Dermis blood vessel endothelial cell (primary cell): ENCODE data around the gene LPP. TPM values are rescaled to one million over a fixed set of nuclear protein-coding genes. Genes with fewer than 3 reads are reported as not detected.
A peak's percentile ranks its signal among the peaks of the same experiment; 100 is the strongest.

Source experiments
- DNase-seq: peaks from one replicate; pipeline ENCODE4 v3.0.0; 2010
- total RNA-seq: library from RNA; depleted of rRNA; stranded (reverse); fragments of >200 nt; gene quantifications from 2 replicates; pipeline ENCODE4 v1.2.3, GENCODE V29; 2014

LPP gene
- total RNA-seq, 1 donor from 2014 or later = 45.8 TPM

- no peak for DNase-seq
Measured at GRCh38 chr3:188198001-188198400, 44.0 kb downstream of the LPP start.

GRCh38 chr3:188198760-188199327 is 44.9 kb downstream of the LPP start:
- DNase-seq = no peak

GRCh38 chr3:188199386-188199785 is 45.4 kb downstream of the LPP start:
- no peak for DNase-seq

- DNase-seq = no peak
Measured at GRCh38 chr3:188200481-188200880, 46.5 kb downstream of the LPP start.

DNA sequence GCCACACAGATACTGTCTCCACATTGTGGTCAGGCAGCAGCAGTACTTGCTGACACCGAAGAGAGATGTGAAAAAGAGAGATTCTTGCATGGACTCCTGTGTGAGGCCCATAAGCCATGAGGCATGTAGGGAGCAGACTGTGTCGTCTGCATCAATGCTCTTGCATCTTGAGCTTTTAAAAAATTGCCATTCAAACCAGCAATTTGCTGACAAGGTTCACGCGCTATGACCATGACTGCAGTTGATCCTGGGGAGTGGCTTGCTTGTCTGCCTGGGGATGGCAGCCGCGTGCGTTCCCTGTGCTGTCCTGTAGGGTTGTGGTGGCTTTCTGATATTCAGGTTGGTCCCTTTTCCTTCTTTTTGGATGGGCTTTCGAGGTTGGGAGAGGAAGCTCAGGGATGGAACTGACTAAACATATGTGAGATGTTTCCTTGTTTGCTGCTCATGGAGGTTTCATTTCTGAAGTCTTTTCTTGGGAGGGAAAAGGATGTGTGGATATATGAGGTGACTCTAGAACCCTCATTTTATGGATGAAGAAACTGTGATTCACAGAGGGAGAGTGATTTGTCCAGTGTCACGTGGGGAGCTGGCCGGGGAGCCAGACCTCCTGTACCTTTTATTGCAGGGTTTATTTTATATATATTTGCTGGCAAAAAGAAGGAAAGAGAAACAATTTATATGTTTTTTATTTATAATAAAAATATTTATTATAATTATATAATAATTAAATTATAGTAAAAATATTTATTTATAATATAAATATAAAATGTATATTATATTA is 48.6 kb downstream of the LPP start:
- no peak for DNase-seq

GRCh38 chr3:188204526-188204925 is 50.6 kb downstream of the LPP start:
- DNase-seq = peak; percentile 32

DNA sequence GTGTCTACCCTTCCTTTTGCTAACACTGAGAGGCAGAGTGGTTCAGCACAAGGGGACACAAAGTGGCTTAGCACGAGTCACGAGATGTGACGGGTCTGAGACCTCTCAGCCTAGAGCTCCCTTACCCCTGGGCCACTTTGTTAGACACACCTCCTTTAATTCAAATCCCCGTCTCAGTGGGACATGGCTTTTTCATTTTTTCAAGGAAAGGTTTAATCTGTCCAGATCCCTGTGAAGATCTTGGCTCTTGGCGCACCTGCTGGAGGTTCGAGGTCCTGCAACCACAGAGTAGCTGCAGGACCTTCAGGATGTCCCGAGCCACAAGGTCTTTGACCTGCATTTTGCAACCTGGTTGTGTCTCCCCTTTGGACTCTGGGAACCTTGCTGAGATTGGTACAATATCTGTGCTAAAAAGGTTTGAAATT is 52.0 kb downstream of the LPP start:
- no peak for DNase-seq

GRCh38 chr3:188206787-188207186 is 52.8 kb downstream of the LPP start:
- no peak for DNase-seq

GRCh38 chr3:188207941-188208515 is 54.1 kb downstream of the LPP start:
- DNase-seq = no peak

DNA sequence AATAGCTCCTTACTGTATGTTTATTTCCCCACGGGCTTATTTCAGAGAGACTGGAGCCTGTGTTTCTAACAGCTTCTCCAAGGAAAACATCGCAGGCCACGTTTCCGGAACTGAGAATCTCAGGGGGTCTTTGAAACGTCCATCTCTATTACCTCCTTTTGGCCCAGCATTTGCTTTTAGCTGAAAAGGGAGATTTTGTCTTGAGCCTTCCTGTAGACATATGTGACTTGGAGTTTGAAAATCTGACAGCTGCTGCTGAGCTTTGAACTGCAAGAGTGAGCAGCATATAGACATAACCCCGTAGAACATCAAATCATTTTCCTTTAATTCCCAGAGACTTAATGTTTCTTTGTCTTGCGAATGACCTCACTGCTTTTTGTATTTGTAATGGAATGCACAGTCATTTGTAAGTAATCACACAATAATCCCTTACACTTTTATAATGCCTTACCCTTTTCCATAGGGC is 54.6 kb downstream of the LPP start:
- no peak for DNase-seq

DNA sequence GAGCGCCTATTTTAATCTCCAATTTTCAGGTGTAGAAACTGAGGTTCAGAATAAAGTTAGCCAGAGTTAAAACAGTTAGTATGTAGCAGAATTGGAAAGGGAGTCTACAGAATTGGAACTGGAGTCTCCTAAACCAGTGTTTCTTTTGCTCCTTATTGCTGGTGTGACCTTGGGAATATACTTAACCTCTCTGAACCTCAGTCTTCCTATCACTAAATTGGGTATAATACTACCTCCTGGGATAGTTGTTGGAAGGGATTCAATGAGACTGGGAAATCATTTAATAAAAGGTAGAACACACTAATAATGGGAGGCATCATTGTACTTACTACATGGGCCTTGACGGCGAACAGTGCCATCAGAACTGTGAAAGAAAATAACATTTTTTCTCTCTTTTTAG is 55.1 kb downstream of the LPP start:
- DNase-seq = no peak

GRCh38 chr3:188209740-188210139 is 55.8 kb downstream of the LPP start:
- no peak for DNase-seq

GRCh38 chr3:188211476-188211875 is 57.5 kb downstream of the LPP start:
- DNase-seq = no peak

DNA sequence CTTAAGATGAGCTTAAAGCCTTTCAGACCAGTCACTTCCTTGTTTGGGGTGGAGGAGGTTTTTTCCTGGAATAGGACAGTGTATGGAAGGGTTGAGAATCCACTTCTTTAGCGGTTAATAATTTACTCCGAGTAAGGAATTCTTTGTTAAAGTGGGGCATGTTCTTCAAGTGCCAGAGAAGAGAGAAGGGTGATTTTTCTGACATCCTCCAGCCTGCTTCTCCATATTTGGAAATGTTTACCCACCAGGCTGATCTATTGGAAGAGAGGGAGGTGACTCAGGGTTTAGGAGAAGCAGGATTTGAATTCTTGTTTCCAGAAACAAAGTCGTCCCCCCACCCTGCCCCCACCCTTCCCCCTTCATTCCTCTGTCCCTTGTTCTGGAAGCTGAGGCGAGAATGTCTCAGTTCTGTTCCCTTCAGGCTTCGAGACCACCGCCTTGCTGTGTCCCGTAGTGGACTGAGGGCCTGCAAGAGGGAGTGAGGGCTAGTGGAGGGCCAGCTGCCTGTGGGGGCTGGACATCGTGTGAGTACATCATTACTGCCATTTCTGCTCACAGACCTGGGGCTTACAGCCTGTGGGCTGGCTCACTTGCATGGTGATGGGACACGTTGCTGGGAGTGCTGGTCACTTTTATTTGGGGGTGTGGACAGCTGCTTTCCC is 58.5 kb downstream of the LPP start:
- peak; percentile 21 for DNase-seq

DNA sequence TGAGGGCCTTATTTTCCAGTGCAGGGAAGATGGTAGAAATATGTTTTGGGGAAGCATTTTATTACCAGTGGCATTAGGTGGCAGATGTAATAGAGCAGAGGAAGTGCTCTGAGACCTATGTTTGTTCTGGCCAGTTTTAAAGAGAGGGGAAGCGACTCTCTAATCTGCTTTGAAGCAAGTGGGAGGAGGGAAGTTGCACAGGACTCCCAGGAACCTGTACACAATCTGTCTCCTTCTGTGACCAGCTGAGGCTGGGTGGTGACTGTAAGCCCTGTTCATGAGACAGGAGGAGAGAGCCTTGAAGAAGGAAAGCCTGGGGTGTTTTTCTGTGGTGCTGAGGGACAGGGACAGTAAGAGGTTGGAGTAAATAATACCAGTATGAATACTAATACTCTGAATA is 60.5 kb downstream of the LPP start:
- no peak for DNase-seq

DNA sequence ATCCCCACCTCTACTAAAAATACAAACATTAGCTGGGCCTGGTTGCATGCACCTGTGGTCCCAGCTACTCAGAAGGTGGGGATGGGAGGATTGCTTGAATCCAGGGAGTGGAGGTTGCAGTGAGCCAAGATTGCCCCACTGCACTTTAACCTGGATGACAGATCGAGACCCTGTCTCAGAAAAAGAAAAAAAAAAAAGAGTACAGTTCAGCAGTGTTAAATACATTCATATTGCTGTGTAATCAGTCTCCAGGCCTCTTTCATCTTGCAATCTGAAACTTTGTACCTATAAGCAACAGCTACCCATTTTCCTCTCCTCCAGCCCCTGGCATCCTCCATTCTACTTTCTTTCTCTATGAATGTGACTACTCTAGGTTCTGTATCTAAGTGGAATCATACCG is 61.2 kb downstream of the LPP start:
- DNase-seq = no peak

GRCh38 chr3:188217011-188217463 is 63.1 kb downstream of the LPP start:
- no peak for DNase-seq

DNA sequence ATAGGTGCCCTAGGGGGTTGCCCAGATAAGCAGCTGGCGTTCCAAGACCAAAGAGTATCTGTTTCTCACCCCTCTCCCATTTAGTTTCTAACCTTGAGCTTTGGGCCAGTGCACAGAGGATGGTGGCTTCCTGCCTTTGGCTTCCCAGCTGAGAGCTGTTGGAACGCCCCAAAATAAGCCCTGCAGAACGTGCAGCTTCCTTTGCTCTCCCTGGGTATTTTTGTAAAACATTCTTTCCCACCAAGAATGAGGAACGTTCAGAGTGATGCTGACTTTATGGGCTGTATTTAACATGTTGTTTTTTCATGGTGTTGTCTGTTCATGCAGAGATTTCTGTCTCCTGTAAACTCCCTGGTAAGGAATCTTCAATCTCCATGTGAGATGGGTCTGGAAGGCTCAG is 63.8 kb downstream of the LPP start:
- DNase-seq = no peak

GRCh38 chr3:188218603-188219002 is 64.6 kb downstream of the LPP start:
- DNase-seq = no peak

DNA sequence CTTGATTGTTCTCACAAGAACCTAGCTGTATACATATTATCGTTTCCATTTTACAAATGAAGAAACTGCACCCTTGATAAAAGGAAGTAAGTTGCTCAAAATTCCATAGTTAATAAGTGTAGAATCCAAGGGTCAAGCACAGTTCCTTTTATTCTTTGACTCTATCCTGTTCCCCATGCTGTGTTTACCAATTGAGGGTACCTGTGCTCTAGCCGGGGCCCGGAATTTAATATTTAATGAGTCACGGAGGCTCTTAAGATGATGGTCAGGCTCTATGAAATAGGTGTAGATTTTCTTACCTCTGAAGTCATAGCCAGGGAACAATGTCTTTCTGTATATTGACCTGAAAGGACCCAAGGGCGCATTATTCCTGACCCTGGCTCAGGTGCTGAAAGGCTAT is 65.2 kb downstream of the LPP start:
- DNase-seq = no peak

DNA sequence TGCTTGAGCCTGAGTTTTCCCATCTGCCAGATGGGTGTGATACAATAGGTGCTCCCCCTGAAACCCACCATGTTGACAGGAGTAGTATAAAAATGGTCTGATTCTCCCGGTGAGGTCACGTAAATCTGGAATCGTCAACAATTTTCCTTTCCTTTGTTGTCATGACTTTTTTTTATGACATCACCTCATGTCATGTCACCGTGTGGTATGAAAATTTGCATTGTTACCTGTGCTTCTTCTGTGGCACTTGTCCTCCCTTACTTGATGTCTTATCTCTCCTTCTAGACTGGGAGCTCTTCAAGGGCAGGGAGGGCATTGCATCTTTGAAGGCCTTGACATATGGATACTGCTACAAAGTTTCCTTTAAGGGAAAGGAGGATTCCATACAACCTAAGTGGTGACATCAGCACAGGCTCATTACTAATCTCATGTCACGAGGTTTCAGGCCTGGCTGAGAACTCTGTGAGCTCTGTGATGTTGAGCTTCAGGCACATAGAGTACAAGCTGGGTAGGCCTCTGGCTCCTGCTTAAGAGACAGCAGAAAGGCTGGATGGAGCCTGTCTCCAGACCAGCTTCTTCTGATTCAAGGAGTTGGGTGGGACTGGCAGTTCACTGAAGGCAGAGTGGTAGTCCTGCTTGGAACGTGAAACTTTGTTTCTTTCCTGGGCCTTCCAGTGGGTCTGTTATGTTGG is 66.3 kb downstream of the LPP start:
- DNase-seq = no peak

- DNase-seq = peak; percentile 28
Measured at GRCh38 chr3:188220988-188221818, 67.2 kb downstream of the LPP start.
